CD1c-positive myeloid dendritic cell (primary cell): ENCODE results near the gene FRMD4A.

ENCODE experiments used
- DNase-seq: peaks from one replicate; pipeline ENCODE4 v3.0.0-alpha.2; 2016; ENCODE audit errors: extremely low spot score

The FRMD4A gene

GRCh38 chr10:13820119-13820963 lies 510.4 kb downstream of the FRMD4A start:
- no peak for DNase-seq

- no peak for DNase-seq
Measured at GRCh38 chr10:13816195-13816925, 514.4 kb downstream of the FRMD4A start.

- no peak for DNase-seq
Measured at GRCh38 chr10:13815756-13816155, 515.0 kb downstream of the FRMD4A start.

GRCh38 chr10:13813550-13813949 lies 517.2 kb downstream of the FRMD4A start:
- DNase-seq: no peak

- no peak for DNase-seq
Measured at GRCh38 chr10:13812804-13813203, 517.9 kb downstream of the FRMD4A start.

GRCh38 chr10:13810568-13810967 lies 520.2 kb downstream of the FRMD4A start:
- no peak for DNase-seq

- DNase-seq: no peak
Measured at GRCh38 chr10:13809427-13809826, 521.3 kb downstream of the FRMD4A start.

GRCh38 chr10:13808556-13809391 lies 522.0 kb downstream of the FRMD4A start:
- DNase-seq: no peak

- no peak for DNase-seq
Measured at GRCh38 chr10:13806419-13806818, 524.3 kb downstream of the FRMD4A start.

GRCh38 chr10:13803566-13804554 lies 526.9 kb downstream of the FRMD4A start:
- DNase-seq: no peak

- DNase-seq: no peak
Measured at GRCh38 chr10:13801907-13802288, 528.8 kb downstream of the FRMD4A start.

- no peak for DNase-seq
Measured at GRCh38 chr10:13801156-13801906, 529.4 kb downstream of the FRMD4A start.

- DNase-seq: no peak
Measured at GRCh38 chr10:13797164-13797563, 533.6 kb downstream of the FRMD4A start.

- no peak for DNase-seq
Measured at GRCh38 chr10:13795653-13796555, 534.8 kb downstream of the FRMD4A start.

- DNase-seq: no peak
Measured at GRCh38 chr10:13794992-13795612, 535.6 kb downstream of the FRMD4A start.

GRCh38 chr10:13792006-13792405 lies 538.7 kb downstream of the FRMD4A start:
- no peak for DNase-seq

GRCh38 chr10:13791483-13791882 lies 539.2 kb downstream of the FRMD4A start:
- no peak for DNase-seq

GRCh38 chr10:13790196-13790595 lies 540.5 kb downstream of the FRMD4A start:
- no peak for DNase-seq

GRCh38 chr10:13789448-13789829 lies 541.3 kb downstream of the FRMD4A start:
- no peak for DNase-seq
